HL-60 (cell line): ENCODE results near the gene ZBTB5.

ENCODE experiments used
- CTCF ChIP-seq: IDR thresholded peaks from one replicate; pipeline ENCODE4 v1.5.1; 2011; ENCODE audit warnings: low read length, control low read depth, inconsistent platforms; ENCODE audit not compliant: insufficient read depth
- GABPA ChIP-seq: IDR thresholded peaks from 2 replicates; pipeline ENCODE4 v1.6.1; 2012; ENCODE audit warnings: low read depth
- POLR2AphosphoS5 ChIP-seq: IDR thresholded peaks from 2 replicates; pipeline ENCODE4 v1.6.1; 2012; ENCODE audit warnings: low read depth
- REST ChIP-seq: IDR thresholded peaks from 2 replicates; pipeline ENCODE4 v1.6.1; 2012; ENCODE audit warnings: low read depth; ENCODE audit not compliant: insufficient replicate concordance
- SPI1 ChIP-seq: IDR thresholded peaks from 2 replicates; pipeline ENCODE4 v1.6.1; 2012; ENCODE audit warnings: low read depth, mild to moderate bottlenecking, borderline replicate concordance

- TF ChIP-seq CTCF (no peak), POLR2AphosphoS5 (no peak), GABPA (no peak), SPI1 (no peak), REST (no peak)
Observed at GRCh38 chr9:37423508-37423907, 41.7 kb downstream of the ZBTB5 start.
